ENCODE data around the gene TMED4.

DNA sequence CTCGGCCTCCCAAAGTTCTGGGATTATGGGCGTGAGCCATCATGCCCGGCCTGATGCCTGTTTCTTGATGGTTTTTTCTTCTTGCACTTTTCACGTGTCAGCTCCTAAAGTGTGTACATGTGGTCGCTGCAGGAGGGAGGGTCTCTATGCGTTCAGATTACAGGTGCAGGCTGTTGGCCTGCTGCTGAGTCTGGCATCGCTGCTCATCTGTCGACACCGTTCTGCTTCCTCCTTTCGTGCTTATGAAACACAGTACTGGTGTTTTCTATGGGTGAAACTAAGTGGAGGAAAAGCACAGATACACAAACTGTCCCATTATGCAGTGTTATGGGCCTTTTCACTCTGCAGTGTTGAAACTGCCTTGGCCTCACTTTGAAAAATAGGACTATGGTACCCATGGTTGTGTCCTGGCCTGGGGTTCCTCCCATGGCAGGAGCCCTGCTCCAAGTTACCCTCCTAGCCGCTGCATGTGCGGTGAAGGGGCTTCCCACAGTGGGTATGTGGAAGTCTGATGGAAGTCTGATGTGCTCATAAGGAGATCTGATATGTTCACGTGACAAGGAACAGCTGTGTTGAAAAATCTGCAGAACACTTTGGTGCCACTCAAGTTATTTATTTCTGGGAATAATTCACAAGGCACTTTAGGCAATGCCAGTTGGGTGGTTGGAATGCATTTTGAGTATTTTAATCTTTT is 47.9 kb upstream of the TMED4 start:
- TF ChIP-seq TAF1 (CRISPR knock-in tag; IDR thresholded peaks at IDR 0.05) (no peak), MXI1 (IDR thresholded peaks at IDR 0.05; ENCODE audit: borderline replicate concordance, low read depth, low read length) (no peak), ATF7 (IDR thresholded peaks at IDR 0.05) (no peak), ATF7 (CRISPR knock-in tag; IDR thresholded peaks at IDR 0.05) (no peak), TCF7 (IDR thresholded peaks at IDR 0.05; ENCODE audit: low read depth) (no peak), MYC (CRISPR knock-in tag; IDR thresholded peaks at IDR 0.05; ENCODE audit: borderline replicate concordance) (no peak), HDAC1 (CRISPR knock-in tag; IDR thresholded peaks at IDR 0.05) (no peak)
- TF ChIP-seq, protein P1, sequence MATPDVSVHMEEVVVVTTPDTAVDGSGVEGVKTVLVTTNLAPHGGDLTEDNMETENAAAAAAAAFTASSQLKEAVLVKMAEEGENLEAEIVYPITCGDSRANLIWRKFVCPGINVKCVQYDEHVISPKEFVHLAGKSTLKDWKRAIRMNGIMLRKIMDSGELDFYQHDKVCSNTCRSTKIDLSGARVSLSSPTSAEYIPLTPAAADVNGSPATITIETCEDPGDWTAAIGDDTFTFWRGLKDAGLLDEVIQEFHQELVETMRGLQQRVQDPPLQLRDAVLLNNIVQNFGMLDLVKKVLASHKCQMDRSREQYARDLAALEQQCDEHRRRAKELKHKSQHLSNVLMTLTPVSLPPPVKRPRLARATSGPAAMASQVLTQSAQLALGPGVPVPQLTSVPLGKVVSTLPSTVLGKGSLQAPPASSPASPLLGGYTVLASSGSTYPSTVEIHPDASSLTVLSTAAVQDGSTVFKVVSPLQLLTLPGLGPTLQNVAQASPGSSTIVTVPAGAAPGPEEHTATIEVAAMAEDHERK (CRISPR knock-in tag; IDR thresholded peaks at IDR 0.05; ENCODE audit: low read depth) = no peak
